Left ventricle myocardium superior (tissue), 1 donor: ENCODE data around the gene DCANP1. TPM values are rescaled to one million over a fixed set of nuclear protein-coding genes. Genes with fewer than 3 reads are reported as not detected.

Experiments used
- ATAC-seq: fragments of 200-7000 bp; cut with Tn5 transposase; one replicate; pipeline ENCODE4 v1.9.1; 2020; ENCODE audit warnings: mild to moderate bottlenecking, moderate library complexity
- DNase-seq: peaks from one replicate; pipeline ENCODE4 v3.0.0-alpha.2; 2020
- intact Hi-C: fragments of 100-400 bp; cut with micrococcal nuclease; formaldehyde crosslinking; loops from one replicate; pipeline ENCODE4 v1.11.0; 2022
- total RNA-seq: library from RNA; stranded (reverse); fragmentation: NEBNext Ultra II Directional; extraction: Animal tissue kit (Norgen Biotek cat#: 25700); gene quantifications from one replicate; pipeline ENCODE4 v1.2.1, GENCODE V29; 2021
- donor health status: DM: no; HTN: yes; CAD: no; lungs with severe emphysema.

DCANP1 gene
- total RNA-seq, 1 donor from 2014 or later, result not detected

DNA sequence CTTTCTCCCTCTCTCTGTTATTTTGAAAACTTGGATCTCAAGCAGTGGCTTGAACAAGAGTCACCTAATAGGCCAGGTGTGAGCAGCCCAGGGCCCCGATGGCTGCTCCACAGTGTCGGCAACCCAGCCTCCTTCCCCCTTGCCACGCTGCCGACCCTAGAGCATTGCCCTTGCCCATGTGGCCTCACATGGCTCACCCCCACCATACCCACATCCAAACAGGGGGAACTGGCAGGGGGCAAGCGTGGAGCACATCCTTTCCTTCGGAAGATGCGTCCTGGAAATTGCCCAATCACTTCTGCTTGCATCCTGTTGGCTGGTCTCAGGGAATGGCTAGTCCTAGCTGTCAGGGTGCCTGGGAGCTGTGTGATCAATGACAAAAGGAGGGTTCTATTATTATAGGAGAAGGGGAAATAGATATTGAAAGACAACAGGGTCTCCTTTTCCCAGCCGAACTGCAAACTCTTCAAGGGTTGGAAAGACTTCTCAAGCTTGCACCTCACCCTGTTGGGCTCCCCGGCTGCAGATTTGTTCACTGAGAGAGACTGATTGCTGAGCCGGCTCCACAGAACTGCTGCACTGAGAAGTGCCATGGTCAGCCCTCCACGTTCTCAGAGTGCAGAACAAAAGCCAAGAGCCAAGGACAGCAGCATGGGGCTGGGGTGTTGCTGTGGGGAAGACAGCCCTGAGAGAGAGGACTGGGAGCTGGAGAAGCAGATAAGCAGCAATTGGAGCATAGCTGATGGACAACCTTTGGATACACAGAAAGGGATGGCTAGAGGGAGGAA is 13.3 kb upstream of the DCANP1 start:
- DNase-seq (no peak), ATAC-seq (no peak)
- intact Hi-C loops, result no loop called here

GRCh38 chr5:135458921-135459331 is 11.8 kb upstream of the DCANP1 start:
- DNase-seq, result no peak

DNA sequence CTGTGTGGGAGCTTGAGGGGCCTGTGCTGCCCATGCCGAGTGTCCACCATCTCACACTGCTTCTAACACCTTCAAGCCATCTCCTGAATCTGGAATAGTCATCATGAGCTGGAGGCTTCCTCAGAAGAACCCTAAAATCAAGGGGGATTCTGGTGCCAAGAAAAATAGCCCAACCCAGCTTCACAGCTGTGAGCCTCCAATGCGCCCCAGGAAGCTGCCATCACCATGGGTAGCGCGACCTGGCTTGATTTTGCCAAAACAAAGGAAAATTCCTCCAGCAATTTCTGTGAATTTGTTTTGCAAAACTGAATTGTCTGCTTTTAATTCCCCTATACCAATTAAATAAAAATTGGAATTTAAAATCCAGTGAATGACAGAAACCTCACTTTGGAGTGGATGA is 11.2 kb upstream of the DCANP1 start:
- intact Hi-C loops, result no loop called here
- ATAC-seq, result no peak
- DNase-seq, result no peak

More at GRCh38 chr5:135458921-135459331, 11.8 kb upstream of the DCANP1 start:
- intact Hi-C loops, result no loop called here
- peak; percentile 21 for ATAC-seq

DNA sequence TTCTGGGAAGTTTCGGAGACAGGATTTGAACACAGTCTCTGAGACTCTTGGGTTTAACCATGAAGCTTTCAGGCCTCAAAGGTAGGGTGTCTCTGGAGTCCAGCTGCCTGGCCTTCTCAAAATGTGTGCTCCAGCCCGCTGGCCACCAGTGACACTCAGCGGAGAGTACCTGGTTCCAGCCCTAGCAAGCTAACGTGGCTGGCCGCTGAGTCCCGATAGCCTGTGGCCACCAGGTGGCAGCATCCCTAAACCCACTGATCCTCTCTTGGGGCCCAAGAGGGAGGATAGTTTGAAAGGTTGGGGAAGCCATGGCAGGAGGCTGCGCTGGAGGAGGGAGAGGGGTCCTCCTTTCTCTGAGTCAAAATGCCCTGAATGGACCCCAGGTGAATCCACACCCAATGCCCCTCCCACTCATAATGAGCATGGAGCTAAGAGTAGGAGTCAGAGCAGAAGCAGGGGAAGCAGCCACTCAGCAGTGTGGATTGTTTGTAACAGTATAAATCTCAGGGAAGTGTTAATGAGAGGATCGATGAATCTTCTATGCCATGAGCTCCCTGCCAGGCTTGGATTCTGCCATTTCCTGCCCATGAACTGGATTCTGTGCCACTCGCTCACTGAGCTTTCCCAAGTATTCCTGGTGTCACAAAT is 10.4 kb upstream of the DCANP1 start:
- intact Hi-C loops, result no loop called here
- peak; percentile 77 for ATAC-seq

DNA sequence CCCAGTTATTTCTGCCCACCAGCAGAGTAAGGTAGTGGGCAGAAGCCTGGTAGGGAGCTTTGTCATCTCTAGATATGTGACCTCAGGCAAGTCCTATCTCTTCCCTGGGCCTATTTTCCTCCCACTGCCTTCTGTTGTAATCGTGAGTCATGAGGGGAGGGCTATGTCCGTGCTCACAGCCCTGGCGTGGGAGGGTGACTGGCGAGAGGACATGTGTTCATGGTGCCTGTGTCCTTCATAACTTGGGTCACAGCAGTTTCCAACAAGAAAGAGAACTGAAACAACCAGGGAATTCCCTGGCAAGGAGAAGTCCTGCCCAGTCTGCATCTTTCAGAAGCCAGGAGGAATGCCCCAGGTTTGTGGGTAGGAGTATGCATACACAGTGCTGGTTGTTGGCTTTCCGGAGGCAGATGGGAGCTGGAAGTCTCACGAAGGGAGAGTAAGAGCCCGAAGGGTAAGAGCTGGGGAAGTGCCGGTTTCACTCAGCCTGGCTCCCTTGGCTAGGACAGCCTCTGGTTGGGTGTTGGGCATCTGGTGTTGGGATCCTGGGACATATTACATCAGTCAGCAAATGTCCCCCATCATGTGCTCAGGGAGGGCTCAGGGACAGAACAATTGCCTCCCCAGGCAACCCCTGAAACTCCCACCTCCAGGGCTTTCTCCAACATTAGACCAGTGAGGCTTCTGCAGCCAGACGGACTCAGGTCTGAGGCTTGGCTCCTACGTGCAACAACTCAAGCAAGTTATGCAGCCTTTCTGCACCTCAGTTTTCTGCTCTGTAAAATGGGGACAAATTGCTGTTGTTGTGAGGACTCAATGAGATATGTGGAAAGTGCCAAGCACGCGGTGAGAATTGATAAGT is 9.3 kb upstream of the DCANP1 start:
- intact Hi-C loops, result no loop called here
- ATAC-seq (peak; percentile 70), DNase-seq (no peak)

More for the DNA sequence above, 10.4 kb upstream of the DCANP1 start:
- peak; percentile 72 for DNase-seq

DNA sequence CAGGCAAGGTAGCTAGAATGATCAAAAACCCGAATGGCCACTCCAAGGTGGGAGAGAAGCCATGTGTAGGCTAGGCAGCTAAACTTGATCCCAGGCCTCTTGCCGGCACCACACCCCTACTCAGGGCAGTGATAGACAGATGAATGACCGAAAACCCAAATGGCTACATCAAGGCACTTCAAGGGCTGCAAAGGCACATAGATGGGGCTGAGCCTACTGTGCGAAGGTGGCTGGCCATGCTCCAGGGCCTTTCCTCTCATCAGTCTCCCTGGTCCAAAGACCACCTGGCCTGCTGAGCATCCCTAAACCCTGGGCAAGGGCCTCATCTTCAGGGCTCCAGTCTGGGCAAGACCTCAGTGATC is 8.7 kb upstream of the DCANP1 start:
- DNase-seq, result no peak
- intact Hi-C loops, result no loop called here

DNA sequence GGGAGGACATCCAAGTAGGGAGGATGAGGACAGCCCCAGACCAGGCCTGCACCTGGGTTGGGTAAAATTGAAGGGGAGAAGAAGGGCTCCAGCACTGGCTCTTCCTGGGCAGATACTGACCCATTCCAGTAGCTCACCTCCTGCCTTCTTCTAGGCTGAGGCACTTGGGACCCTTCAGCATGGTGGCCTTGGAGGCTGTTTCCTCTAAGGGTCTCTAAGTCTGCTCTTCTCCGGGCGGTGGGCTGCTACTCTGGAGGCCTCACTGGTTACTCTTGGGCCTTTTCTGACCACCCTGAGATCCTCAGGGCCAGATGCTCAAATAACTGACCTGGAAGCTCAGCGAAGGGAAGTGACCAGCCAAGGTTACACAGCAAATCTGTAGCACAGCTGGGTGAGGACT is 7.8 kb upstream of the DCANP1 start:
- intact Hi-C loops, result no loop called here
- DNase-seq (no peak), ATAC-seq (no peak)

More for the DNA sequence above, 8.7 kb upstream of the DCANP1 start:
- ATAC-seq, result no peak

- intact Hi-C loops, result no loop called here
- no peak for DNase-seq
- ATAC-seq, result no peak
These were observed 6.5 kb upstream of the DCANP1 start for GRCh38 chr5:135453613-135454012.

DNA sequence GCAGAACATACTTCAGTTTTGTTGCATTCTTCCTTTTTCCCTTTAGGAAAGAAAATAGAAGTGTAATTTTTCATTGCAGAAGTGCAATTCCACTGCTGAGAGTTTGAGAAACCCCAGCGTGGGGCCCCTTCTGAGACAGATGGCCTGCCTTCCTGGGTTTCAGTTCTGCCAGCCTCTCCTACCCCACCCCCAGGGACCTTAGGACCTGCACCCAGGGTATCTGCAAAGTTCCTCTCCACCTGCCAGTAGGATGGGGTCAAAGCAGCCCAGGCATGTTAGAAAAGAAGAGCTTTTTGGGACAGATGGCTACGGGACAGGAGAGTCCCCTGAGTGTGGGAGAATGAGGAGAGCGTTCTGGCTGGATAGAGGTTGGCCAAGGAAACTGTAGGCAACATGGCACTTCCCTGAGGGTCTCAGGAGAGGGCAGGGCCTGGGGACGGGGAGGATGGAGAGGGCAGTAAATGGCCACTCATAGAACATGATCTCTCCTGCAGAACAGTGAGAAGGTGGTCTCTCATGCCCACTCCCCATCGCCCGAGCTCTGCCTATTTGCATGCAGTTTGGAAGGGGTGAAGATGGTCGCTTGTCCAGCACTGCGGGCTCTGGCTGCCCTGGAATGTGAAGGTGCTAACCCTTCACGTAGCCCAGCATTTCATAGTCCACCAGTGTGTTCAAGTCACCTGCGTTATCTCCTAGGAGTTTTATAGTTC is 5.3 kb upstream of the DCANP1 start, which contains the start of gene TIFAB:
TSS of gene TIFAB (minus strand) at position 31 of the 710 bp plus-strand sequence. CDS start 2,412 bp downstream, outside the sequence.
- intact Hi-C loops, result no loop called here
- no peak for ATAC-seq
- DNase-seq, result no peak

DNA sequence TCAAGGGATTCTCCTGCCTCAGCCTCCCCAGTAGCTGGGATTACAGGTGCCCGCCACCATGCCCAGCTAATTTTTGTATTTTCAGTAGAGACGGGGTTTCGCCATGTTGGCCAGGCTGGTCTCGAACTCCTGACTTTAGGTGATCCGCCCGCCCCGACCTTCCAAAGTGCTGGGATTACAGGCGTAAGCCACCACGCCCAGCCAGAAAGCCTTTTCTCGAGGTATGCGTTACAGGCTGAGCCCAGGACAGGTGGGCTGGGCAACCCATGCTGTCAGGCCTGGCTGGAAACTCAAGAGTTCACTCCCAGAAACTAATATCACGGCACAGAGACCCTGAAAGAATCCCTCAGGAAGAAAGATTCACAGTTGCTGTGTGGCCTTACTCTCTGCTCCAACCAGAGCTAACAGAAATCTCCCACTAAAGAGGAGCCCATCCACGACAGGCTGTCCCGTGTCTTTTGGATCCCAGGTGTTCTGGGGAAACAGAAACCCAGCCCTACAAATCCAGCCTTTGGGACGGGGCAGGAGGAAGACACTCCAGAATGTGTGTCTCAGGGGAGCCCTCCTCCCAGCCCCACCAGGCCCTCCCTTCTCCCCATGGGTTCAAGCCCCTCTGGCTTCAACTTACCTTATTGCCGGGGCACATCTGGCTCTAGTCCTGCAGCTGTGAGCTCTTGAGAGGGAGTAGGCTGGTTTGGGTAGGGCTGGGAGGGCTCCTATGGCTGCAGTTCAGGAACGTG is 4.6 kb upstream of the DCANP1 start:
- intact Hi-C loops, result no loop called here
- DNase-seq, result no peak
- no peak for ATAC-seq

DNA sequence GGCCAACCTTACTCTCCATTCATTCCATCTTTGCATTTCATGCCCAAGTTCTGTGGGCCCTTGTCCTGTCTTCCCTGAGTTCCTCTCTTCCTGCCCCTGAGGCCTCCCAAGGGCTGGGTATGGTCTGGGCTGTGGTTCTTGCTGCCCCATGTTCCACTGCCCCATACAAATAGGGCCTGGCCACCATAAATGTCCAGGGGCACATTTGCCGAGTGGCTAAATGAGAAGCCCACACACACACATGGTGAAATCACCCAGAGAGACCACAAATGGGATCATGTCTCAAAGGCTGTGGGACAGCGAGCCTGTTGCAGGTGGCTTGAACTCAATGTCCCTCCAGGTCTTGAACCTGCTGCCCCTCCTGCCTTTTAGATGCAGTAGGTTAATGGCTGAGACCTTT is 3.8 kb upstream of the DCANP1 start:
- no peak for DNase-seq
- intact Hi-C loops, result no loop called here
- no peak for ATAC-seq

DNA sequence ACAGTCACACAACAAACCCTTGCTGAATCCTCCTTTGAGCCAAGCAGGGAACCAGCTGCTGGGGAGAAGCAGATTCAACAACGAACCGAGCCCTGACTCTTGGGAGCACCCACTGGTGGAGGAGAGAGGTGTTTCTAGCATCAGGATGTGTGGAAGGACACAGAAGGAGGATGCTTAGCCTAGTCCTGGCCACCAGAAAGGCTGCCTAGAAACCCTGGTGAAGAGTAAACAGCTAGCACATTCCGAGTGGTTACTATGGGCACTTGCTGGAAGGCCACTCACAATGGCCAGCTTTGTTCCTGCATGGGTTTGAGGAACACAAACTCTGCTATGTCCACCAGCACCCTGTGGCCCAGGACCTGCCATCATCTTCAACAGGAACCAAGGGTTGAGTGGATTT is 3.2 kb upstream of the DCANP1 start:
- ATAC-seq, result no peak
- intact Hi-C loops, result no loop called here
- DNase-seq, result no peak

DNA sequence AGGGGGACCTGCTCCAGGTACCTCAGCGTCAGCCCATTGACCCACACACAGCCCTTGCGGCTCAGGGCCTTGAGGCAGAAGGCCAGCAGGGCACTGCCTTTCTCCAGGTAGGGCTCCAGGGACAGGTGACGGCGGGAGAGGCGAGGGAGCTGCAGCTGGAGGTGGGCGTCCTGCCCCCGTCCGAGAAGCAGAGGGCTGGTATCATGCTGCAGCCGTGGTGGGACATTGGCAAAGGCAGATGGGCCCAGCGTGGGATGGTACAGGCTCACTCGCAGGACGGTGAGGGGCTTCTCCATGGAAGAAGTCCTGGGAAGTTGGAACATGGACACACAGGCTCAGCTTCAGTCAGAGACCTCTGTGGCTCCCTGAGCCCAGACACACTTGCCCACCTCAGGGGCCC is 2.5 kb upstream of the DCANP1 start:
- no peak for ATAC-seq
- DNase-seq, result no peak
- intact Hi-C loops, result no loop called here

DNA sequence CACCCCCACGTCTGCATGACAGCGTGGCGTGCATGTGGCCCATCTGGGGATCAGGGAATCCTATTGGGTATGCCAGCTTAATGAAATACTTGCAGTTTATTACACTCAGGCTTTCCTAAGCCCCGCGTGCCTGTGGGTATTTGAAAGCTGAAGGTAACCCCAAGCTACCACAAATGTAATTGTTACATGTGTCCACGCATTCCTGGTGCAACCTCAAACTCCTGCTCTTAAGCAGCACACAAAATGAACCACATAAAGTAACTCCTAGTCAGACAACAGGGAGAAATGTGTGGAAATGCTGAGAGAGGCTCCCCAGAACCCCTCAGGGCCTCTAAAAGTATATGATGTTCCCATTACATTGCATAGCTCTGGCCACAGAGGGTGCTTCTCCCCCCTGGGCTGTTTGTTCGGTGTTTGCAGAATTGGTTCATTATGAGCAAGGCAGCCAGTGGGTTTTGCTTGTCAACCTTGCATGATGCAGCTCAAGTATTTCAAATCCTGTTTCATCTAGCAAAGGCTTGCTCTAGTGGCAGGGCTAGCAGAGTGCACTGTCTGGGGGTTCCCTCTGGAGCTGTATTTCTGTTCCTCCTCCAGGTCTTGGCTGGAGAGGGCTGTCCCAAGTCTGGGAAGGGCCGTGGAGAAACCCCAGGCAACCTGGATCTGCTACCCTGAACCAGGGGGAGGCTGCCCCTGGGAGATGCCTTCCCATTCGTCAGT is 1.8 kb upstream of the DCANP1 start:
- ATAC-seq (no peak), DNase-seq (no peak)
- intact Hi-C loops, result no loop called here

DNA sequence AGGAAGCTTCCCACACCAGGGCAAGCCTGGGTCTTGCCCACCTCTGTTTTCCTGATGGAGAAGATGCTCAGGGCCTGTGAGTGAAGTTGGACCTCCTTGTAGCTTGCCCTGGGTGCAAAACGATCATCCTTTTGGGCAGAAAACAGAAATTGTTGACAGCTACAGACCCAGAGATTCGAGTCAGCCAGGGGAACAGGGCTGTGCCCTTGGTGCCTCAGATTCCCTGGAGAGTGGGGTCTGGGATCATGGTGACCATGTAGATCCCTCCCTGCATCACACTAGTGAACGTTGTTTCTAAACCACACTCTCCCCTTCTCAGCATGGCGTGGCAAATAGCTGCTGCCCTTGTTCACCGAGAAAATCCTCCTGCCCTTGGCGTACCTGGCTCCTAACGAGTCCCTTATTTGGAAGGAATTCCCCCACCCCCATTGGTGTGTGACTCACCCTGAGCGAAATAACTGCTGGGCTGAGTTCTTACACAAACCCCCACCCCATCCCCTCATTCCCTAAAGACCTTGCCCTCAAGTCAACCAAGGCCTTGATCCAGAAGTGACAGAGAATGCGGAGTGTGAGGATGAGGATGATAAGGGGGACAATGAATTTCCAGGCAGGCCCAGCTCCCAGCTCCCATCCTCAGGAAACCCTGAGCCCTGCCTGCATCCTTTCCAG is 1.1 kb upstream of the DCANP1 start:
- DNase-seq (no peak), ATAC-seq (no peak)
- intact Hi-C loops, result no loop called here

DNA sequence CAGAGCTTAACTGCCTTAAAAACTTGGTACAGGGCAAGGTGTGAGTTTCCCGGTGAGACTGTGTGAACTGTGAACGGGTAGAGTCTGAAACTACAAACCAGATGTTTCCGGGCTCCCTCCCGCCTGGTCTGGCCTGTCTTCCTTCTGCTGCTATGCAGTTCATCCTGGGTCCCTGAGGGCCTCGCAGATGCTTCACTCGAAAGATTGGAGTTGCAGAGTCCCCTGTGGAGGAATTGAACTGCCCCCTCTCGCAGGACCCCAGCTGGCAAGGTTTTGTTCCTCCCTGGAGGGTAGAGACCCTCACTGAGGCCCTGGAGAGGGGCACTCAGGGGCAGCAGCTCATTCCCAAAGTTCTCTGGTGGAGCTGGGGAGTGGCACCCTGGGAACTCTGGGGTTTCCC is 533 bp downstream of the DCANP1 start:
- no peak for DNase-seq
- intact Hi-C loops, result no loop called here
- ATAC-seq, result no peak

- intact Hi-C loops, result no loop called here
- no peak for DNase-seq
- no peak for ATAC-seq
These were observed 942 bp downstream of the DCANP1 start for GRCh38 chr5:135446206-135446605.
